ENCODE data around the gene RXRA.

- TF ChIP-seq FOXM1 (IDR thresholded peaks at IDR 0.05; ENCODE audit: borderline replicate concordance) (no peak), SP1 (IDR thresholded peaks at IDR 0.05) (no peak)
Measured at GRCh38 chr9:134321531-134321930, 4.7 kb upstream of the RXRA start.
